Measurements from ENCODE around the gene ZNF236.
"Not testable (repeated sequence)": the region's sequence is repeated elsewhere in the genome, so short reads cannot be mapped to it uniquely, and the experiment has no call there.

Gene ZNF236

DNA sequence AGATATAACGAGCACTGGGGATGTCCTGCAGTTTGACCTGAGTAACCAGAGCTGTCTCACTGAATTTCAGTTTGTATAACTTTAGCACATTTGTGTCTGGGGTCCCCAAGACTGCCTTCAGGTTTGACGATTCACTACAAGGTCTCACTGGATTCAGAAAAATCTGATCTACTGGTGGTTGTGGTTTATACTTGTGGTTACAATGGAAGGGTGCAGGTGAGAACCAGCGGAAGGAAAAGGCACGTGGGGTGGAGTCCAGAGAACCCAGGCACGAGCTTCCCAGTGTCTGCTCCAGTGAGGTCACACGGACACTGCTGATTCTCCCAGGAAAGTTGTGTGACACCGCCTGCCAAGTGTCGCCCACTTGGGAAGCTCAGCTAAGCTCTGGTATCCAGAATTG is 126.0 kb downstream of the ZNF236 start:
- DNase-seq (ENCODE audit: low spot score): no peak

DNA sequence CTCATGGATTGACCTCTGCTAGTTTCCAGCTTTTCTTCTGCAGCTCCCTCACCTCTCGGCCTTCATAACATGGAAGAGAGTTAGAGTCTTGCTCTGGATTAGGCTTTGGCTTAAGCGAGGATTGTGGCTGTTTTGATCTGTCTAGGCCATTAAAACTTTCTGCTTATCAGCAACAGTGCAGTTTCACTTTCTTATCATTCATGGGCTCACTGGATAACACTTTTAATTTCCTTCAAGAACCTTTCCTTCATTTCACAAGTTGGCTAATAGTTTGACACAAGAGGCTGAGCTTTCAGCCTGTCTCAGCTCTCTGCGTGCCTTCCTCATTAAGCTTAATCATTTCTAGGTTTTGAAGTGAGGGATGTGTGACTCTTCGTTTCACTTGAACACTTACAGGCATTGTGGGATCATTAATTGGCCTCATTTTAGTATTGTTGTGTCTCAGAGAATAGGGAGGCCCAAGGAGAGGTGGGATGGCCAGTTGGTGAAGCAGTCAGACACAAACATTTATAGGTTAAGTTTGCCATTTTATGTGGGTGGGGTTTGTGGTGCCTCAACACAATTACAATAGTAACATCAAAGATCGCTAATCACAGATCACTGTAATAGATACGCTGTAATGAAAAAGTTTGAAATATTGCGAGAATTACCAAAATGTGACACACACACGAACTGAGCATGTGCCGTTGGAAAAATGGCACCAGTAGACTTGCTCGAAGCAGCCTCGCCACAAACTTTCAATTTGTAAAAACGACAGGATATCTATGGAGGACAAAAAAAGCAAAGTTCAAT is 129.3 kb downstream of the ZNF236 start:
- DNase-seq (ENCODE audit: low spot score): no peak

DNA sequence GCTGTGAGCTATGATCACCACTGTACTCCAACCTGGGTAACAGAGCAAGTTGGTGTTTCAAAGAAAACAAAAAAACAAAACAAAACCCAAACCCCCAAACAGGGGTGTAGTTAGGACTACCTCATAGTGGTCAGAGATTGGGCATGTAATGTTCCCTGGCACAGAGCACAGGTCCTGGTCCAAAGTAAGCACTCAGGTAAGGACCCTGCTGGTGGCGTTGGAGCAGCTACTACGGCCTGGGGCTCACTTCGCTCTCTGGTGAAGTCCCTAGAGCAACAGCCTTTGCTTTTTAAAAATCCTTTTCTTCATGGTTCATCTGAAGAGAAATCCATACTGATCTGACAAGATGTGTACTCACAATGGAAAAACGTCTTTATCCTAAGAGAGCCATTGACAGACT is 130.4 kb downstream of the ZNF236 start:
- DNase-seq (ENCODE audit: low spot score): no peak

DNA sequence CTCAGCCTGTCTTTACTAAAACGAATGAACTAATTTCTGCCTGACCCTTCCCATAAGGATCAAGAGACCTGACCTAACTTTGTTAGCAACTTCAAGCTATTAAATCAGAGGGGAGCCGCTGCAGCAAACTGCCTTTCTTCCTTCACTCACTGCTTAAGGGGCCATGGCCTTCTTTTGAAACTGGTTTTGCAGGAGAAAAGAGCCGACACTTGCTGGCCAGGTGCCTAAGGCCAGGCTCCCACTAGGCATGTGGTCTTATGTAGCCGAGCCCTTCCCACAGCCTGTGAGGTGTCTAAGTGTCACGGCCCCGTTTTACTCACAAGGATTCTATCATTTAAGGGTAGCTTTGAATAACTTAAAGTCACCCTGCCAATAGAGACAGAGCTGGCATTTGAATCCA is 130.8 kb downstream of the ZNF236 start:
- DNase-seq (ENCODE audit: low spot score): no peak

DNA sequence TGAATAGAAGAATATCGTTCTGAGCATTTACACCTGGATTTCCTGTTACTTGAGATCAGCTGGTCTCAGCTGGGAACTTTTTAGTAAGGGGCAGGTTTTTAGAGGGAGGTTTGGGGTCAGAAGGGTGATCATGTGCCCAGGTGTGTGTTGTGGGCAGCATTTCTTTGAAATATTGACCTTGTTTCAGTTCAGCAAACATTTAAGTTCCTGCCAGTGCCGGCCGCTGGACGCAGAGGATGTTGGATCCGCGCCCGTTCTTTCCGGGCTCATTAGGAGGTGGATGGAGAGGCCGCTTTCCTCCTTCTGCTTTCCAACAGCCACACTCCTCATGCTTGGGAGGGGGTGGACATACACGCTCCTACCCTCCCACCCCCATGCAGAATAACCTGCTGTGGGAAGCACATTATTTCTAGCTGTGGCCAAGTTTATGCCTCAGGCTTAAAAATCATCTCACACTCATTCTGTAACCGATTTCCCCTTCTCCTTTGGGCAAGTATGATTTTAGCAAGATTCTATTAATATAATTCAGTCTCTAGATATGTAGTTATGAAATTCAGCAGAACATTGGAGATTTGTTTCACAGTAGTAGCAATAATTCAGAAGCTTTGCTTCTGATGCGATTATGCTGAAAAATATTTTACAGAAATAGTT is 131.4 kb downstream of the ZNF236 start:
- no peak for DNase-seq (ENCODE audit: low spot score)

DNA sequence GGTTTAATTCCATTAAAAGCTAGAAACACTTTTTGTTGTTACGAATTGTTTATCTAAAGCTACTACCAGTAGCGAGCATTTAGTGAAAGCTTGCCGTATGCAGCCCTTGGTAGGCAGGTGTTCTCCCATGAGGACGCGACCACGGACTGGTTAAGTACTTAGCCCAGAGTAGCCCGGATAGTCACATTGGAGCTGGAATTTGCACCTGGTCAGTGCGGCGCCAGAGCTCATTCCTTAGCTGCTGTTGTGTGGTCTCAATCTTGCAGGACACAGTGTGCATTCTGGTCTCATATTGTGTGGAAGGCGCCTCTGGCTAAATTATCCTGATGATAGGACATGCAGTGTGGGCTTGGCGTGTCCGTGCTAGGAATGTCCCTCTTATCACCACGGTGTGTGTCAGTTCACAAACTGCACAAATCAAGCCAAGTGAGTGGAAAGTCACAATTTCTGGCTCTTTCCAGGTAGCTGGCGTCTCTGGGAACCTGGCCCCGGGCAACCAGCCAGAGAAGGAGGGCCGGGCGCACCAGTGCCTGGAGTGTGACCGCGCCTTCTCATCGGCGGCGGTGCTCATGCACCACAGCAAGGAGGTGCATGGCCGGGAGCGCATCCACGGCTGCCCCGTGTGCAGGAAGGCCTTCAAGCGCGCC is 133.3 kb downstream of the ZNF236 start:
- DNase-seq (ENCODE audit: low spot score): no peak

DNA sequence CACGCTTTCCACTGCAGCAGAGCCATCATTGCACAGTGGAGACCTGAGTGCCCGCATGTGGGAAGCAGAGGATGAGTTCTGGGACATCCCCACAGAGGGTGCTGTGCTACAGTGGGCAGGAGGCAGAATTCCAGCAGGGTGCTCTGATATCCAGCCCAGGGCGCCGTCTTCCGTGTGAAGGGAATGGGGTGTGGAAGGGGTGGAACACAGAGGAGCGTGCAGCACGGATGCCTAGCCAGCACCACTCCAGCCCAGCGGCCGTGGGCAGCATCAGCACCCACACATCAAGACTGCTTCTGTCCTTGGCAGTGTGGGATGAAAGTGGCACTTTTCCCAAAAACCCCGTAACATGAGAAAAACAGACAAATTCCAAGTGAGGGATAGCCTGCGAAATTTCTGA is 134.3 kb downstream of the ZNF236 start:
- no peak for DNase-seq (ENCODE audit: low spot score)

DNA sequence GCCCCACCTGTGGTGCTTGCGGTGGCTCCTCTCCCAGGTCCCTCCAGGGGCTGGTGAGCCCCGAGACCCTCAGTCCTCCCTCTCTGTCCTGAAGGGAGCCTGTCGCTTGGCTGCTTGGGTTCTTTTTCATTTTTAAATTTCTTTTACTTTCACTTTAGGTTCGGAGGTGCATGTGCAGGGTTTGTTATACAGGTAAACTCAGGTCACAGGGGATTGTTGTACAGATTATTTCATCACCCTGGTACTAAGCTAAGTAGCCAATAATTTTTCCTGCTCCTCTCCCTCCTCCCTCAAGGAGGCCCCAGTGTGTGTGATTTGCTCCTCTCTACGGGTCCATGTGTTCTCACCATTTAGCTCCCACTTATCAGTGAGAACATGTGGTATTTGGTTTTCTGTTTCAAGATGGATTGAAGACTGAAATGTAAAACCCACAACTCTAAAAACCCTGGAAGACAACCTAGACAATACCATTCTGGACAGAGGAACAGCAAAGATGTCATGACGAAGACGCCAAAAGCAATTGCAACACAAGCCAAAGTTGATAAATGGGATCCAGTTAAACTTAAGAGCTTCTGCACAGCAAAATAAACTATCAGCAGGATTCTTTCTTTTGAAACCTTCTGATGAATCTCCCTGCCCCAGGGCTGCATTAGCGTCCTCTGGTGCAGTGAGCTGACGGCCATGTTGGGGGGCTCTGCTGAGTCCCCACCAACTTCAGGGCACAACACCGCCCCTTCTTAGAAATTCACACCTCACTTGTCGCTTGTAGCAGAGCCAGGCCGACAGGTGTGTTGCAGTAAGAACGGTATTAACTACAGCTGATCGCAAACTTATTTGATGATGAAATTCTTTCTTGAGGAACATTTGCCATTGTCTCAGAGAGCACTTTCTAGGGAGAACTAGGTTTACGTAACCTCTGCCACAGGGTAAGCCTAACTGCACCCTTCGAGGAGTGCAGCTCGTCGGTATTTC is 135.3 kb downstream of the ZNF236 start:
- DNase-seq (ENCODE audit: low spot score): no peak

DNA sequence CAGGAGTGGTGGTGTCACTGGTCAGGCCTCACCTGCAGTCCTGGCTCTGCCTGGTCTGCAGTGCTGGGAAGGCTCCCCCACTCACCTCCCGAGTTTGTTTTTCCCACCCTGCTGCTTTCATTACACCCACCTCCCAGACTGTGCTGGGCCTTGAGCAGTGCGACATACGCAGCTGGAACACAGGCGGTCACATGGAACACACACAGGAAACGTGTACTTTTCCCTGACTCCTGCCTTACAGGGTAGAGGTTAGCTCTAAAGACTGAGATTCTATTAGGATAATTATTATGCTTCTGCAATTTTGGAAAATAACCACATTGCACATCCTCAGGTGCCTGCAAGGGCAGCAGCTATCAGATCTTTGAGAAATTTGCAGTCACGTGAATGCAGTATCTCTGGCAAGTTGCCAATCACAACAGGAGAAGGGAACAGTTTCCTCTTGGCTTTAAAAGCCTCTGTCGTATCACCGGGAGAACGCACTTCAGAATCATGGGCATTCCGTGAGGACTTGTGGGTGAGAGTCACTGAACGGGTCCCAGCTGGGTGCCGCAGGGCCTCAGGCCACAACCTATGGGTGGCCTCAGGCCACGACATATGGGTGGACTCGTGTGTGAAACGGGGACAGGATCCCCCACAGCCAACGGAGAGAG is 136.5 kb downstream of the ZNF236 start:
- DNase-seq (ENCODE audit: low spot score): no peak

DNA sequence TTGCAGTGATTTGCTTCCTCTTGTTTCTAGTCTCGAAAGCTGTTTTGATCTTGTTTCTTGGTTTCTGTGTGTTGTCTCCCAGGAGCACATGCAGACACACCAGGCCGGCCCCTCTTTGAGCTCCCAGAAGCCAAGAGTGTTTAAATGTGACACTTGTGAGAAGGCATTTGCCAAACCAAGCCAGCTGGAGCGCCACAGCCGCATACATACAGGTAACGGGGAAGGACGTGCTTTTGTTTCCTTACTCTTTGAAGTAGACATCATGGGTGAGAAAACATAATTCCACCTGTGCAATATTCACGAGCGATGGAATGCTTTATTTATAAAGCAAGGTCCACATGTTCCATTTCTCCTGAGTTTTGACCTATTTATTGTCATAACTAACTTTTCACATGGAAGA is 137.2 kb downstream of the ZNF236 start:
- no peak for DNase-seq (ENCODE audit: low spot score)

DNA sequence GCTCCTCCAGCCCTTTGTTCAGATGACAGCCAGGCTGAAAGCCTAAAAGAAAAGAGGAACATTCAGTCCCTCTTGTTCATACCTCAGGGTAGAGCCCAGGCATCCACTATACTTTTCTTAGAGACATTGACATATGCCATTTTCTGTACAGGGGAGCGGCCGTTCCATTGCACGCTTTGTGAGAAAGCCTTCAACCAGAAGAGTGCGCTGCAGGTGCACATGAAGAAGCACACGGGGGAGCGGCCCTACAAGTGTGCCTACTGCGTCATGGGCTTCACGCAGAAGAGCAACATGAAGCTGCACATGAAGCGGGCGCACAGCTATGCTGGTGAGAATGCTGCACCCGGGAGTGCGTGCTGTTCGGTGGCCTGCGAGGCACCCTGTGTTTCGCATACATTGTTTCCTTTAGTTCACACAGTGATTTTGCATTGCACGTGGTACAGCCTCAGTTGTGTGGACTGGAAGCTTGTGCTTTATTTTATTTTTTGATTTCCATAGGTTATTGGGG is 138.2 kb downstream of the ZNF236 start:
- DNase-seq (ENCODE audit: low spot score): no peak

DNA sequence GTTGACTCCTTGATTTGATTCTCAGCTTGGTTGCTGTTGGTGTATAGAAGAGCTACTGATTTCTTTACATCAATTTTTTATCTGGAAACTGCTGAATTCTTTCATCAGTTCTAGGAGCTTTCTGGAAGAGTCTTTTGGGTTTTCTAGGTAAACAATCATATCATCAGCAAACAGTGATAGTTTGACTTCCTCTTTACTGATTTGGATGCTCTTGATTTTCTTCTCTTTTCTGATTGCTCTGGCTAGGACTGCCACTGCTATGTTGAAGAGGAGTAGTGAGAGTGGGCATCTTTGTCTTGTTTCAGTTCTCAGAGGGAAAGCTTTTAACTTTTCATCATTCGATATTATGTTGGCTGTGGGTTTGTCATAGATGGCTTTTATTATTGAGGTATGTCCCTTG is 140.5 kb downstream of the ZNF236 start:
- DNase-seq (ENCODE audit: low spot score): no peak

DNA sequence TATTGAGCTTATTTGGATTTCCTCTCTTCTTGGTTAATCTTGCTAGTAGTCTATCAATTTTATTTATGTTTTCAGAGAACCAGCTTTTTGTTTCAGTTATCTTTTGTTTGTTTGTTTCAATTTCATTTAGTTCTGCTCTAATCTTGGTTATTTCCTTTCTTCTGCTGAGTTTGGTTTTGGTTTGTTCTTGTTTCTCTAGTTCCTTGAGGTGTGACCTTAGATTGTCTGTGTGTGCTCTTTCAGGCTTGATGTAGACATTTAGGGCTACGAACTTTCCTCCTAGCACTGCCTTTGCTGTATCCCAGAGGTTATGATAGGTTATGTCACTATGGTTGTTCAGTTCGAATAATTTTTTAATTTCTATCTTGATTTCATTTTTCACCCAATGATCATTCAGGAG is 141.6 kb downstream of the ZNF236 start:
- no peak for DNase-seq (ENCODE audit: low spot score)

DNA sequence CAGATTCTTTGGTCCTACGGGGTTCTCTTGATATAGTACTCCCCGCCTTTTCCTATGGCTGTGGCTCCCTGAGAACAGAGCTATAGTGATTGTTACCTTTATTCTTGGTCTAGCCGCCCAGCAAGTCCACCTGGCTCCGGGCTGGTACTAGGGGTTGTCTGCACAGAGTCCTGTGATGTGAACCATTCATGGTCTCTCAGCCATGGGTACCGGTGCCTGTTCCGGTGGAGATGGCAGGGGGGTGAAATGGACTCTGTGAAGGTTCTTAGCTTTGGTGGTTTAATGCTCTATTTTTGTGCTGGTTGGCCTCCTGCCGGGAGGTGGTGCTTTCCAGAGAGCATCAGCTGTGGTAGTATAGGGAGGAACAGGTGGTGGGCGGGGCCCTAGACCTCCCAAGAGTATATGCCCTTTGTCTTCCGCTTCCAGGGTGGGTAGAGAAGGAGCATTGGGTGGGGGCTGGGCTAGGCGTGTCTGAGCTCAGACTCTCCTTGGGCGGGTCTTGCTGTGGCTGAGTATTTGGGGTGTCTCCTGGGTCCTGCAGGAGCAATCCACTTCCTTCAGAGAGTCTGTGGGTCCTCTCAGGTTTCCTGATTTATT is 143.3 kb downstream of the ZNF236 start:
- not testable (repeated sequence) for DNase-seq (ENCODE audit: low spot score)

DNA sequence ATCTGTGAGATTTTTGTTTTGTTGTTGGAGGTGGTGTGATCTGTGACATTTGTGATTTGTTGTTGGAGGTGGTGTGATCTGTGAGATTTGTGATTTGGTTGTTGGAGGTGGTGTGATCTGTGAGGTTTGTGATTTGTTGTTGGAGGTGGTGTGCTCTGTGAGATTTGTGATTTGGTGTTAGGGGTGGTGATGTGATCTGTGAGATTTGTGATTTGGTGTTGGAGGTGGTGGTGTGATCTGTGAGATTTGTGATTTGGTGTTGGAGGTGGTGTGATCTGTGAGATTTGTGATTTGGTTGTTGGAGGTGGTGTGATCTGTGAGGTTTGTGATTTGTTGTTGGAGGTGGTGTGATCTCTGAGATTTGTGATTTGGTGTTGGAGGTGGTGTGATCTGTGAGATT is 144.9 kb downstream of the ZNF236 start:
- not testable (repeated sequence) for DNase-seq (ENCODE audit: low spot score)

DNA sequence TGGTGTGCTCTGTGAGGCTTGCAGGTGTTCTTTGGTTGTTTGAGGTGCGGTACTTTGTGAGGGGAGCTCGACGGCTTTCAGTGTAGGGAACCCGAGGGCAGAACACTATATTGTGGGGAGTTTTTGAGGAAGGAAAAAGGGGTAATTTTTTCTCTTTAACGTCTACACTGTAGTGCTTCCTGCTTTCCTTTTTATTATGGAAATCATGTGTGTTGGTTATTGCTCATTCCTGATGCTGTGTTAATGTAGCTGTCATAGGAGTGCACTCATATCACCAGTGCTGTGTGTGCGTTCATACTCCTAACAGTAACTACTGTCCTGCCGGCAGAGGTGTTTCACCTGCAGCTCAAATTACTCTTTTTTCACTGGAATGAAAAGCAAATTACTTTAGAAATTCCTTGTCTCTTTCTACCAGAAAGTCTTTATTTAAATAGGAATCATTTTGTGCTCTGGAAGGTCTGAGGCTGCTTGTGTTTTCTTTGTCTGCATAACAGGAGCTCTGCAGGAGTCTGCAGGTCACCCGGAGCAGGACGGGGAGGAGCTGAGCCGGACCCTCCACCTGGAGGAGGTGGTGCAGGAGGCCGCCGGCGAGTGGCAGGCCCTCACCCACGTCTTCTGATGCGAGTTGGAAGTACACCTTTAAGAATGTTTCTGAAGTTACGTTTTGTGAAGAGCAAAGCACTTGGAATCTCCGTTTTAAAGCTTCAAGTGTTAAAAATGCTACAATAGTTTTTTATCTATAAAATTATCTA is 145.5 kb downstream of the ZNF236 start:
- DNase-seq (ENCODE audit: low spot score): no peak

DNA sequence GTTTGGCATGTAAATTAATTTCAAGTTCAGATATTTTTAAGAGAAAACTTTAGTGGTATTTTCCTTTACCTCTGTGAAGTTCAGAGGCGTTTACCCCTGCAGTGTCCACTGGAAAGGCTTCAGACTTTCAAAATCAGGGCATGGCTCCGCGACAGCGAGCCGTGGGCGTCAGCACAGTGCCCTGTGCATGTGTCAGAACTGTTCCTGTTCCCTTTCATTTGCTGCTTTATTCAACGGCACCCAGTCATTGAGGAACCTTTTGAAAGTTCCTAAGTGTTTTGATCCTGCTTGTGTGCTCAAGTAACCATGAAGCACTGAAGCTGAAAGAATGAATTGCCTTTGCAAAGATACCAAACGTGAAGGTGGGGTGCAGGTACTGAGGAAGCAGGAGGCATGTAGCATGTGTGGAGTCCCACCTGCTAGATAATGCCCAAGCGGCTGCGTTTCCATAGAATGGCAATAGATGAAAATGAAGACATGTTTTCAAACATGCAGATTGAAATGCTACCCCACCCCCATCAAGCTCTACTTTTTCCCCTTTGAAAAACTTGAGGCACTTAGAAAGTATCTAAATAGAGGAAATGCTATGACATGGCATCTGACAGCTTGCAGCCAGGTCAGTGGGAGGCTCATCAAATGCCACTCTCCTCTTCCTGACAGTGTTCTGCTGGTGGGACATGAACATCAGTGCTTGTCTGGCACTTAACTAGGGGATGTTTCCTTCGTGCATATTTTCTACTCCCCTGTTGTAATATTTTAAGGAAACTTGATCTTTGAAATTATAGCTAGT is 148.6 kb downstream of the ZNF236 start:
- no peak for DNase-seq (ENCODE audit: low spot score)

DNA sequence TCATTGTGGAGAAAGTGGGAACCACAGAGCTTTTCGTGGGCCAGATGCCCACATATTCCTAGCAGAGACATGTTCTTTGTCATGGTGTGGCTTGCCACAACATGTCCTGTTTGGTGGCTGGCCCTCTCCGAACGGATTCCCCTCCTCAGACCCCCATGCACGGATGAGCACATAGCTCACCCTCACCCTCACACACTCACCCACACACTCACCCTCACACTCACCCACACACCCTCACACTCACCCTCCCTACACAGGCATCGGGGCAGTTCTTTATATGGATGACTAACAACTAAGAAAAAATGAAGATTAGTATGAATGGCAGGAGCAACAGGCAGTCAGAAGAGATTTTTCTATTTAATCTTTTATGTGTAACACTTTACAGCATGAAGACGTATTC is 149.9 kb downstream of the ZNF236 start:
- DNase-seq (ENCODE audit: low spot score): no peak

DNA sequence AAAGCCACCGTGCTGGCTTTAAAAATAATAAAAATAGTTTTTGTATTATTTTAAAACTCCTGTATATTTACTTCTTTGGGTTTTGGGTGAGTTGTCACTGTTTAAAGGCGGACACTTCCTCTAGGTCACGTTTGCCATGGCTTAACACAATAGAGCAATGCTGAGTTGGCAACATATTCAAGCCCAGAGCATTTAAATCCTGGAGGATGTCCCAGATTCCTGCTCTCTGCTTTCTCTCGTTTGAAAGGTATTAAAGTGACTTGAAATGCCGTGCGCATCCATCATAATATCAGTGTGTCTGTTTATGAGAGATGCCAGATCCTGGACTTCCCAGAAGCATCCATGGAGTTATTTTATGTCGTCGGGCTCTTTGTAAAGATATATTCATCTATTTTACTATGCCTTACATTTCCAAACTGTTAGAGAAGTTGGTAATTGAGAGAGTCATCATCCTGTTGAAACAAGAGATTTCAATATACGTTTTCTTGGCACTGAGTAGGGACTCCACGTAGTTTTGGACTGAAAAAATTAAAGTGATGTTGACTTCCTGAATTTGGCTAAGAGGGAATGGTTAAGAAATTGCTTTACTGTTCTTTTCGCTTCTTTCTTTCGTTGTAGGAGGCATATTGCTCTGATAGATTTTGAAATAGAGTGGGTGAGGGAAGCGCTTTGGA is 150.6 kb downstream of the ZNF236 start:
- DNase-seq (ENCODE audit: low spot score): no peak
